Loucy (cell line): ENCODE results near the gene HAUS8.

Source experiments
- H2AFZ ChIP-seq: fragments of 200-600 bp; sonication (generic); 2 replicates; pipeline ENCODE4 v1.6.0; 2016; ENCODE audit warnings: antibody characterized with exemption, mild to moderate bottlenecking, low read length, moderate library complexity
- H3F3A ChIP-seq: fragments of 200-600 bp; 2 replicates; pipeline ENCODE4 v1.6.0; 2016; ENCODE audit warnings: antibody characterized with exemption, low read depth, mild to moderate bottlenecking
- H3K27me3 ChIP-seq: fragments of 200-600 bp; sonication (generic); 2 replicates; pipeline ENCODE4 v1.6.1; 2014; ENCODE audit warnings: low read length, mild to moderate bottlenecking; ENCODE audit not compliant: insufficient read depth, poor library complexity, severe bottlenecking
- H3K36me3 ChIP-seq: fragments of 200-600 bp; sonication (generic); 2 replicates; pipeline ENCODE4 v1.6.1; 2016; ENCODE audit warnings: low read length; ENCODE audit not compliant: insufficient read depth
- H3K4me1 ChIP-seq: fragments of 200-600 bp; sonication (generic); 2 replicates; pipeline ENCODE4 v1.5.1; 2014; ENCODE audit warnings: low read length, mild to moderate bottlenecking; ENCODE audit not compliant: insufficient read depth, poor library complexity, severe bottlenecking
- H3K4me2 ChIP-seq: fragments of 200-600 bp; sonication (generic); 2 replicates; pipeline ENCODE4 v1.6.0; 2014; ENCODE audit warnings: antibody characterized with exemption, low read length, low read depth, mild to moderate bottlenecking; ENCODE audit not compliant: poor library complexity, severe bottlenecking
- H3K4me3 ChIP-seq: fragments of 200-600 bp; sonication (generic); 2 replicates; pipeline ENCODE4 v1.5.1; 2014; ENCODE audit warnings: low read length, mild to moderate bottlenecking, mixed read lengths; ENCODE audit not compliant: poor library complexity, severe bottlenecking
- H3K79me2 ChIP-seq: fragments of 200-600 bp; sonication (generic); 2 replicates; pipeline ENCODE4 v1.6.1; 2014; ENCODE audit warnings: low read length; ENCODE audit not compliant: insufficient read depth
- H3K9ac ChIP-seq: fragments of 200-600 bp; sonication (generic); 2 replicates; pipeline ENCODE4 v1.6.0; 2014; ENCODE audit warnings: mild to moderate bottlenecking, low read depth, low read length, moderate library complexity; ENCODE audit not compliant: poor library complexity, severe bottlenecking
- H3K9me2 ChIP-seq: fragments of 200-600 bp; sonication (generic); replicated peaks from 2 replicates; pipeline ENCODE4 v1.6.1; 2016; ENCODE audit warnings: low read depth, low read length, mixed read lengths
- H3K9me3 ChIP-seq: fragments of 200-600 bp; sonication (generic); 2 replicates; pipeline ENCODE4 v1.6.1; 2014; ENCODE audit warnings: mild to moderate bottlenecking, antibody characterized with exemption, low read length, low read depth; ENCODE audit not compliant: insufficient read depth
- H4K20me1 ChIP-seq: fragments of 200-600 bp; sonication (generic); 2 replicates; pipeline ENCODE4 v1.6.0; 2014; ENCODE audit warnings: antibody characterized with exemption, low read length, mild to moderate bottlenecking; ENCODE audit not compliant: insufficient read depth, poor library complexity, severe bottlenecking
- CTCF ChIP-seq: fragments of 200-600 bp; sonication (generic); conservative IDR thresholded peaks from 2 replicates; pipeline ENCODE4 v1.5.1; 2014; ENCODE audit warnings: mild to moderate bottlenecking, antibody characterized with exemption, low read length
- EZH2phosphoT487 ChIP-seq: fragments of 200-600 bp; IDR thresholded peaks from 2 replicates; pipeline ENCODE4 v1.6.1; 2018; ENCODE audit warnings: antibody characterized with exemption, mild to moderate bottlenecking, moderate library complexity, borderline replicate concordance

HAUS8 gene

GRCh38 chr19:17061205-17061604 is 14.0 kb downstream of the HAUS8 start:
- TF ChIP-seq EZH2phosphoT487 (no peak), CTCF (no peak)

GRCh38 chr19:17060802-17061201 is 14.4 kb downstream of the HAUS8 start:
- no peak overlapping the region for H2AFZ ChIP-seq
- no peaks in the 10 kb centered on the region for H3F3A ChIP-seq
- peaks cover 5% of the 10 kb centered on the region for H4K20me1 ChIP-seq
- H3K9me2 ChIP-seq: no peaks in the 10 kb centered on the region
- no peak for TF ChIP-seq CTCF
- TF ChIP-seq EZH2phosphoT487: no peak
- peaks cover 8% of the 10 kb centered on the region for H3K4me1 ChIP-seq
- H3K9ac ChIP-seq: no peak overlapping the region
- no peaks in the 10 kb centered on the region; the same call in 1 of the 2 replicates for H3K9me3 ChIP-seq
- no peak overlapping the region for H3K4me3 ChIP-seq
- H3K79me2 ChIP-seq: peaks cover 42% of the 10 kb centered on the region
- no peaks in the 10 kb centered on the region for H3K27me3 ChIP-seq
- no peak overlapping the region for H3K4me2 ChIP-seq
- H3K36me3 ChIP-seq: peaks cover 58% of the 10 kb centered on the region

More at GRCh38 chr19:17061205-17061604, 14.0 kb downstream of the HAUS8 start:
- no peak overlapping the region for H2AFZ ChIP-seq
- peaks cover 5% of the 10 kb centered on the region for H4K20me1 ChIP-seq
- peaks cover 46% of the 10 kb centered on the region for H3K79me2 ChIP-seq
- H3F3A ChIP-seq: no peaks in the 10 kb centered on the region
- no peak overlapping the region for H3K9ac ChIP-seq
- H3K27me3 ChIP-seq: no peaks in the 10 kb centered on the region
- H3K4me1 ChIP-seq: peaks cover 8% of the 10 kb centered on the region
- no peaks in the 10 kb centered on the region; the same call in 1 of the 2 replicates for H3K9me3 ChIP-seq
- peaks cover 56% of the 10 kb centered on the region for H3K36me3 ChIP-seq
- H3K4me2 ChIP-seq: no peak overlapping the region
- H3K4me3 ChIP-seq: no peak overlapping the region
- no peaks in the 10 kb centered on the region for H3K9me2 ChIP-seq

GRCh38 chr19:17058236-17058635 is 17.0 kb downstream of the HAUS8 start:
- Histone ChIP-seq H3K9ac (no peak overlapping the region), H3K9me3 (no peaks in the 10 kb centered on the region; the same call in 1 of the 2 replicates), H3K9me2 (no peaks in the 10 kb centered on the region), H3K4me3 (no peak overlapping the region), H3K4me1 (no peaks in the 10 kb centered on the region), H3K27me3 (no peaks in the 10 kb centered on the region), H2AFZ (no peak overlapping the region), H4K20me1 (no peaks in the 10 kb centered on the region), H3F3A (no peaks in the 10 kb centered on the region), H3K4me2 (no peak overlapping the region), H3K79me2 (peaks cover 19% of the 10 kb centered on the region), H3K36me3 (peaks cover 74% of the 10 kb centered on the region)
- TF ChIP-seq EZH2phosphoT487: no peak
- no peak for TF ChIP-seq CTCF
